ENCODE data around the gene DNAJA3.

DNA sequence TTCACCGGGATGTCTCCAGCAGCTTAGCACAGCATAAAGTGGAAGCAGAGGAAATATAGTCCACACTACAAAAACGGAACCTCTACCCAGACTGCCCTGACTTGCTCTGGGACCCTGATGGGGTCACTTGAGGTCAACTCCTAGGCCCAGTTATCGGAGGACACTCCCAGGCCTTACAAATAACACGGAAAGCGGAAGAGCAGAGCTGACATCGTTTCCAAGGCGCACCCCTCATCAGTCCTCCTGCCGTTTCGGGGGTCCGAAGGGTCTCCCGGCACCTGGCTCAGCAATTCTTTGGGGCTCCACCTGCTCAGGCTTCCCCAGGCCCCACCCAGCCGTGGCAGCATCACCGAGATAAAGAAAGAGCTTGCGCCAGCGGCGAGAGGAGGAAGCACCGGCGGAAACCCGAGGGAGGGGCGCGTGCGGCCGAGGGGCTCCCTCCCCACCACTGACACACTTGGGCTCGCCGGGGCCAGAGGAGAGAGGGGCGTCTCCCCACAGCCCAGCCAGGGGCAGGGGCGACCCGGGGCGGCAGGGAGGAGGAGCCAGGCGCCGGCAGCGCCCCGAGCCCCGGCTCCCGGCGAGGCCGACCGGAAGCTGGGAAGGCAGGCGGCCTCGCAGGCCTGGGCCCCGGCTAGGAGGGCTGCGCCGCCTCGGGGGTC, 10.0 kb upstream of the DNAJA3 start:
- TF ChIP-seq, protein P1, sequence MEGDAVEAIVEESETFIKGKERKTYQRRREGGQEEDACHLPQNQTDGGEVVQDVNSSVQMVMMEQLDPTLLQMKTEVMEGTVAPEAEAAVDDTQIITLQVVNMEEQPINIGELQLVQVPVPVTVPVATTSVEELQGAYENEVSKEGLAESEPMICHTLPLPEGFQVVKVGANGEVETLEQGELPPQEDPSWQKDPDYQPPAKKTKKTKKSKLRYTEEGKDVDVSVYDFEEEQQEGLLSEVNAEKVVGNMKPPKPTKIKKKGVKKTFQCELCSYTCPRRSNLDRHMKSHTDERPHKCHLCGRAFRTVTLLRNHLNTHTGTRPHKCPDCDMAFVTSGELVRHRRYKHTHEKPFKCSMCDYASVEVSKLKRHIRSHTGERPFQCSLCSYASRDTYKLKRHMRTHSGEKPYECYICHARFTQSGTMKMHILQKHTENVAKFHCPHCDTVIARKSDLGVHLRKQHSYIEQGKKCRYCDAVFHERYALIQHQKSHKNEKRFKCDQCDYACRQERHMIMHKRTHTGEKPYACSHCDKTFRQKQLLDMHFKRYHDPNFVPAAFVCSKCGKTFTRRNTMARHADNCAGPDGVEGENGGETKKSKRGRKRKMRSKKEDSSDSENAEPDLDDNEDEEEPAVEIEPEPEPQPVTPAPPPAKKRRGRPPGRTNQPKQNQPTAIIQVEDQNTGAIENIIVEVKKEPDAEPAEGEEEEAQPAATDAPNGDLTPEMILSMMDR (IDR thresholded peaks at IDR 0.05): peak; percentile 11
- TF ChIP-seq EZH2phosphoT487 (IDR thresholded peaks at IDR 0.05): no peak
